HCT116 (cell line): ENCODE measurements around the gene DIP2A. TPM values are rescaled to one million over a fixed set of nuclear protein-coding genes. Genes with fewer than 3 reads are reported as not detected.
A peak's percentile ranks its signal among the peaks of the same experiment; 100 is the strongest.

Experiments
- ATAC-seq: fragments of 200-7000 bp; cut with Tn5 transposase; 2 replicates; pipeline ENCODE4 v1.9.1; 2020; ENCODE audit warnings: mild to moderate bottlenecking, moderate library complexity
- BruUV-seq: library from RNA; stranded (reverse); fragments of 400-500 nt; replicated peaks from 2 replicates; lab custom pipeline; 2021; lab: Mats Ljungman, UMichigan
- CTCF ChIA-PET: fragments of 300-600 bp; sonication (Branson Sonifier 250); formaldehyde crosslinking; loops from one replicate; lab custom pipeline; 2021; ENCODE audit warnings: antibody characterized with exemption; lab: Charles Lee
- POLR2A ChIA-PET: fragments of 300-600, 350-600 bp; sonication (Branson Sonifier 250); formaldehyde crosslinking; loops from one replicate; lab custom pipeline; 2021; ENCODE audit warnings: antibody characterized with exemption; lab: Charles Lee
- RAD21 ChIA-PET, 2 experiments: fragments of 300-600 bp; sonication (Branson Sonifier 250); formaldehyde crosslinking; loops; one replicate each; lab custom pipeline; 2023; ENCODE audit warnings: low total read pairs in 2 of 2; ENCODE audit not compliant: uncharacterized antibody in 2 of 2, unreplicated experiment in 2 of 2, low non-redundant PET in 1 of 2; lab: Charles Lee
- DNase-seq: peaks from one replicate; pipeline ENCODE4 v3.0.0-alpha.2; 2010; ENCODE audit warnings: low read depth, low spot score
- H2AFZ ChIP-seq: fragments of 200-600 bp; shearing (Covaris generic), sonication (generic); 2 replicates; pipeline ENCODE4 v1.6.1; 2017; ENCODE audit warnings: low read depth, mixed run types, mixed read lengths, antibody characterized with exemption, low read length; ENCODE audit not compliant: poor library complexity, severe bottlenecking
- H3K27ac ChIP-seq: 2 replicates; pipeline ENCODE4 v1.5.1; 2012; ENCODE audit warnings: low read depth, low read length
- H3K27me3 ChIP-seq: fragments of 200-600 bp; sonication (generic); 2 replicates; pipeline ENCODE4 v1.6.1; 2016; ENCODE audit warnings: mixed run types, low read length, mixed read lengths; ENCODE audit not compliant: insufficient read depth
- H3K36me3 ChIP-seq, 2 experiments: fragments of 200-500 bp in 1 of 2; fragments of 200-600 bp in 1 of 2; sonication (Bioruptor generic) in 1 of 2; sonication (generic) in 1 of 2; 2 replicates each; pipeline versions ENCODE4 v1.5.1 to v1.6.1; 2014 to 2016; ENCODE audit warnings: low read length in 2 of 2, inconsistent platforms in 1 of 2, mixed read lengths in 1 of 2, mixed run types in 1 of 2; ENCODE audit not compliant: insufficient read depth in 2 of 2, control insufficient read depth in 1 of 2
- H3K4me1 ChIP-seq, 2 experiments: fragments of 200-600 bp in 1 of 2; sonication (generic) in 1 of 2; 2 replicates each; pipeline versions ENCODE4 v1.5.1 to v1.6.1; 2012 to 2017; ENCODE audit warnings: low read length in 2 of 2, inconsistent platforms in 1 of 2, mild to moderate bottlenecking in 1 of 2, mixed read lengths in 1 of 2, mixed run types in 1 of 2, moderate library complexity in 1 of 2; ENCODE audit not compliant: insufficient read depth in 2 of 2, control insufficient read depth in 1 of 2
- H3K4me2 ChIP-seq: fragments of 200-600 bp; sonication (generic); 2 replicates; pipeline ENCODE4 v1.6.1; 2017; ENCODE audit warnings: mixed run types, low read length, mixed read lengths
- H3K4me3 ChIP-seq, 2 experiments: fragments of 200-600 bp in 1 of 2; sonication (generic) in 1 of 2; replicated peaks in 1 of 2; 2 replicates each; pipeline ENCODE4 v1.5.1; 2011 to 2016; ENCODE audit warnings: low read length in 2 of 2, control low read depth in 1 of 2, low read depth in 1 of 2, mild to moderate bottlenecking in 1 of 2, mixed read lengths in 1 of 2, mixed run types in 1 of 2
- H3K79me2 ChIP-seq: fragments of 200-600 bp; sonication (generic); 2 replicates; pipeline ENCODE4 v1.6.1; 2017; ENCODE audit warnings: mild to moderate bottlenecking, mixed run types, low read length, moderate library complexity, mixed read lengths; ENCODE audit not compliant: insufficient read depth
- H3K9ac ChIP-seq: fragments of 200-600 bp; sonication (generic); 2 replicates; pipeline ENCODE4 v1.6.1; 2016; ENCODE audit warnings: low read length, mixed read lengths
- H3K9me2 ChIP-seq: fragments of 200-600 bp; sonication (generic), shearing (Covaris generic); 2 replicates; pipeline ENCODE4 v1.6.1; 2017; ENCODE audit warnings: mixed run types, mild to moderate bottlenecking, moderate library complexity; ENCODE audit not compliant: insufficient read depth
- H3K9me3 ChIP-seq, 2 experiments: fragments of 200-500 bp in 1 of 2; fragments of 200-600 bp in 1 of 2; sonication (Bioruptor generic) in 1 of 2; sonication (generic) in 1 of 2; 2 replicates each; pipeline ENCODE4 v1.6.1; 2014 to 2017; ENCODE audit warnings: low read length in 2 of 2, mixed read lengths in 2 of 2, inconsistent platforms in 1 of 2, low read depth in 1 of 2, mild to moderate bottlenecking in 1 of 2, mixed run types in 1 of 2, moderate library complexity in 1 of 2; ENCODE audit not compliant: control insufficient read depth in 1 of 2, insufficient read depth in 1 of 2
- H4K20me1 ChIP-seq: fragments of 200-600 bp; sonication (generic), shearing (Covaris generic); 2 replicates; pipeline ENCODE4 v1.6.1; 2017; ENCODE audit warnings: mixed run types, mild to moderate bottlenecking, moderate library complexity; ENCODE audit not compliant: insufficient read depth
- ELF1 ChIP-seq: IDR thresholded peaks from 2 replicates; pipeline ENCODE4 v1.6.1; 2012; ENCODE audit warnings: low read depth, borderline replicate concordance
- FOSL1 ChIP-seq: IDR thresholded peaks from 2 replicates; pipeline ENCODE4 v1.6.1; 2012; ENCODE audit warnings: low read depth
- POLR2AphosphoS5 ChIP-seq: IDR thresholded peaks from 2 replicates; pipeline ENCODE4 v1.6.1; 2011; ENCODE audit warnings: mild to moderate bottlenecking, low read depth, low read length, moderate library complexity
- RAD21 ChIP-seq: IDR thresholded peaks from 2 replicates; pipeline ENCODE4 v1.6.1; 2012; ENCODE audit warnings: low read depth, mild to moderate bottlenecking
- SIN3A ChIP-seq: IDR thresholded peaks from 2 replicates; pipeline ENCODE4 v1.6.1; 2012; ENCODE audit warnings: low read depth
- SP1 ChIP-seq: IDR thresholded peaks from 2 replicates; pipeline ENCODE4 v1.6.1; 2012; ENCODE audit warnings: low read depth
- TCF7L2 ChIP-seq: IDR thresholded peaks from 2 replicates; pipeline ENCODE4 v1.7.0; 2011; ENCODE audit warnings: borderline replicate concordance, inconsistent platforms; ENCODE audit not compliant: insufficient read depth, insufficient read length; ENCODE audit errors: extremely low read depth
- YY1 ChIP-seq: IDR thresholded peaks from 2 replicates; pipeline ENCODE4 v1.6.1; 2011; ENCODE audit warnings: low read length, low read depth, moderate library complexity, mild to moderate bottlenecking; ENCODE audit not compliant: insufficient replicate concordance; ENCODE audit errors: extremely low read depth
- ZNF274 ChIP-seq: fragments of 200-500 bp; sonication (Bioruptor generic); IDR thresholded peaks from 2 replicates; pipeline ENCODE4 v1.6.1; 2014; ENCODE audit warnings: mild to moderate bottlenecking, low read depth, low read length, inconsistent platforms
- intact Hi-C: fragments of 100-400 bp; cut with micrococcal nuclease; formaldehyde crosslinking; loops from 2 replicates; pipeline ENCODE4 v1.10.0; 2022
- total RNA-seq: library from RNA; stranded (reverse); gene quantifications from one replicate; pipeline ENCODE4 v1.2.1, GENCODE V29; 2021; ENCODE audit not compliant: unreplicated experiment
- TF ChIP-seq, protein P1 (sequence below), 3 experiments: fragments of 200-600 bp in 1 of 3; sonication (generic) in 1 of 3; IDR thresholded peaks in 2 of 3; conservative IDR thresholded peaks in 1 of 3; 2 replicates each; pipeline ENCODE4 v1.5.1; 2012 to 2017; ENCODE audit warnings: low read depth in 2 of 3, low read length in 2 of 3, antibody characterized with exemption in 1 of 3, borderline replicate concordance in 1 of 3, control low read depth in 1 of 3, mild to moderate bottlenecking in 1 of 3, mixed read lengths in 1 of 3, mixed run types in 1 of 3, moderate library complexity in 1 of 3; ENCODE audit not compliant: insufficient read depth in 1 of 3

DIP2A gene
- total RNA-seq, 1 experiment from 2014 or later, result 39.9 TPM

DNA sequence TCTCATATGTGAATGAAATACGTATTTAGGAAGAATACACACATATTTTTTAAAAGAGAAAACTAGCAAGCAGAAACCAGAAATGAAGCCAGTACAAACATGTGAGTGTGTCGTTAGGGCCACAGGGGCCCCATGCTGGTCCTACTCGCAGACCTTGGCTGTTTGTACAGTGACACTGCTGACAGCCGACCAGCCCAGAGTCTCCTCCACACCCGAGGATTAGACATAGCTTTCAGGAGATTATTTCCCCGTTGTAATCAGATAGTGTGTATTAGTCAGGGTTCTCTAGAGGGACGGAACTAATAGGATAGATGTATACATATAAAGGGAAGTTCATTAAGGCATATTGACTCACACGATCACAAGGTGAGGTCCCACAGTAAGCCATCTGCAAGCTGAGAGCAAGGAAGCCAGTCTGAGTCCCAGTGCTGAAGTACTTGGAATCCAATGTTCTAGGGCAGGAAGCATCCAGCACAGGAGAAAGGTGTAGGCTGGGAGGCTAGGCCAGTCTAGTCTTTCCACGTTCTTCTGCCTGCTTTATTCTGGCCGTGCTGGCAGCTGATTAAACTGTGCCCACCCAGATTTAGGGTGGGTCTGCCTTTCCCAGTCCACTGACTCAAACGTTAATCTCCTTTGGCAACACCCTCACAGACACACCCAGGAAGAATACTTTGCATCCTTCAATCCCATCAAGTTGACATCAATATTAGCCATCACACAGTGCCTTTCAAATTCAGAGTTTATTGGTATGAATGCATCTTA, 51.2 kb downstream of the DIP2A start:
- H3K9me2 ChIP-seq, result no peaks in the 10 kb centered on the region
- ChIA-PET RAD21 (no interaction called here), POLR2A (interaction anchor here (1.1 to 1.7 kb wide), 2 partner anchors 9 to 17 kb away, joined by 3 to 4 read pairs; no protein-coding TSS in a partner anchor), CTCF (no interaction called here)
- no peaks in the 10 kb centered on the region for H4K20me1 ChIP-seq
- peak overlapping the region; percentile 51; the same call in 1 of the 2 replicates for H3K27ac ChIP-seq
- peaks cover 3 to 15% of the 10 kb centered on the region in 2 experiments; a peak in 3 of 4 replicates for H3K4me1 ChIP-seq
- H3K79me2 ChIP-seq, result no peaks in the 10 kb centered on the region
- ATAC-seq (peak; percentile 82), DNase-seq (peak; percentile 18)
- no peak overlapping the region for H3K4me3 ChIP-seq
- no peak overlapping the region for H3K9ac ChIP-seq
- TF ChIP-seq FOSL1, result peak; percentile 8; the same call in 1 of the 2 replicates
- TF ChIP-seq ELF1, result no peak
- TF ChIP-seq SP1, result no peak
- no peak for TF ChIP-seq YY1
- peak overlapping the region; percentile 24 for H3K4me2 ChIP-seq
- no peaks in the 10 kb centered on the region for H3K27me3 ChIP-seq
- BruUV-seq, result no TSS peak
- H2AFZ ChIP-seq, result no peak overlapping the region
- no peaks in the 10 kb centered on the region for H3K9me3 ChIP-seq
- H3K36me3 ChIP-seq, result peaks cover 7 to 21% of the 10 kb centered on the region in 2 experiments
- intact Hi-C loops, result no loop called here

DNA sequence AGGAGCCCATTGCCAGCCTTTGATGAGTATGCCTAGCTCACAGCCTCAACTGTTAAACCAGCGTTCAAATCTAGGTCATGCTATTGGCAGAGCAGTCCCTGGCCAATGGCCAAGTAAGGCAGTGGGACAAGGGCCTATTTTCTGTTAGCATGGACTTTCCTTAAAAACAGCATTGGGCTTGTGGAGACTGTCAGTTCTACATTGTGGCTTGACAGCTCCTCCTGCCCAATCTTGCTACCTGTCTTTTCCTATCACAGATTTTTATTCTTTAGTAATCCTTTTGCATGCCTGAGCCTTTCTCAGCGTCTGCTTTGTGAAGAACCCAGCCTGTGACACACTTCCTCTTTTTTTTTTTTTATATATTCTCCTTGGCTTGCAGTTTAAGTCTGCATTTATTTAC, 56.4 kb downstream of the DIP2A start:
- intact Hi-C loops, result no loop called here
- Histone ChIP-seq H3K4me2 (no peak overlapping the region), H3K79me2 (no peaks in the 10 kb centered on the region), H3K27me3 (no peaks in the 10 kb centered on the region), H4K20me1 (no peaks in the 10 kb centered on the region), H3K4me3 (no peak overlapping the region), H3K9me3 (no peaks in the 10 kb centered on the region)
- ChIA-PET CTCF (no interaction called here), RAD21 (no interaction called here)
- no TSS peak for BruUV-seq
- TF ChIP-seq ELF1 (no peak), FOSL1 (no peak), TCF7L2 (no peak), POLR2AphosphoS5 (no peak), SP1 (no peak), ZNF274 (no peak), SIN3A (no peak), RAD21 (no peak)
- TF ChIP-seq, protein P1, sequence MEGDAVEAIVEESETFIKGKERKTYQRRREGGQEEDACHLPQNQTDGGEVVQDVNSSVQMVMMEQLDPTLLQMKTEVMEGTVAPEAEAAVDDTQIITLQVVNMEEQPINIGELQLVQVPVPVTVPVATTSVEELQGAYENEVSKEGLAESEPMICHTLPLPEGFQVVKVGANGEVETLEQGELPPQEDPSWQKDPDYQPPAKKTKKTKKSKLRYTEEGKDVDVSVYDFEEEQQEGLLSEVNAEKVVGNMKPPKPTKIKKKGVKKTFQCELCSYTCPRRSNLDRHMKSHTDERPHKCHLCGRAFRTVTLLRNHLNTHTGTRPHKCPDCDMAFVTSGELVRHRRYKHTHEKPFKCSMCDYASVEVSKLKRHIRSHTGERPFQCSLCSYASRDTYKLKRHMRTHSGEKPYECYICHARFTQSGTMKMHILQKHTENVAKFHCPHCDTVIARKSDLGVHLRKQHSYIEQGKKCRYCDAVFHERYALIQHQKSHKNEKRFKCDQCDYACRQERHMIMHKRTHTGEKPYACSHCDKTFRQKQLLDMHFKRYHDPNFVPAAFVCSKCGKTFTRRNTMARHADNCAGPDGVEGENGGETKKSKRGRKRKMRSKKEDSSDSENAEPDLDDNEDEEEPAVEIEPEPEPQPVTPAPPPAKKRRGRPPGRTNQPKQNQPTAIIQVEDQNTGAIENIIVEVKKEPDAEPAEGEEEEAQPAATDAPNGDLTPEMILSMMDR (IDR thresholded peaks at IDR 0.05 in 2 of 3, conservative IDR thresholded peaks at IDR 0.05 in 1 of 3; ENCODE audit: borderline replicate concordance in 1 of 3, insufficient read depth in 1 of 3, low read depth in 2 of 3, low read length in 2 of 3), result no peak
- TF ChIP-seq, all 23 proteins: peak for 0
- no peak overlapping the region for H3K27ac ChIP-seq
- H3K9ac ChIP-seq, result no peak overlapping the region
- ATAC-seq (no peak), DNase-seq (no peak)
- no peaks in the 10 kb centered on the region for H3K9me2 ChIP-seq
- POLR2A ChIA-PET, result no interaction called here
- H3K4me1 ChIP-seq, result peaks cover 0 to 2% of the 10 kb centered on the region in 2 experiments; a peak in 2 of 4 replicates
- H2AFZ ChIP-seq, result no peak overlapping the region
- peaks cover 7 to 28% of the 10 kb centered on the region in 2 experiments for H3K36me3 ChIP-seq
